Neuronal stem cell (in vitro differentiated cells): ENCODE results near the gene ADCK2.

Experiments used
- DNase-seq: peaks from one replicate; pipeline ENCODE4 v3.0.0-alpha.2; 2013; ENCODE audit warnings: low spot score
- H2AFZ ChIP-seq: one replicate; pipeline ENCODE4 v1.6.1; 2013; ENCODE audit warnings: mild to moderate bottlenecking, low read length, inconsistent platforms
- H2AK5ac ChIP-seq: 2 replicates; pipeline ENCODE4 v1.6.1; 2013; ENCODE audit warnings: low read depth, mild to moderate bottlenecking, inconsistent platforms, low read length, moderate library complexity, mixed read lengths
- H2BK120ac ChIP-seq: 2 replicates; pipeline ENCODE4 v1.6.1; 2013; ENCODE audit warnings: low read depth, mild to moderate bottlenecking, inconsistent platforms, low read length, moderate library complexity, mixed read lengths
- H2BK12ac ChIP-seq: one replicate; pipeline ENCODE4 v1.6.1; 2013; ENCODE audit warnings: low read length, inconsistent platforms
- H2BK15ac ChIP-seq: 2 replicates; pipeline ENCODE4 v1.6.1; 2013; ENCODE audit warnings: mild to moderate bottlenecking, low read length, inconsistent platforms, mixed read lengths
- H2BK5ac ChIP-seq: one replicate; pipeline ENCODE4 v1.6.1; 2013; ENCODE audit warnings: inconsistent platforms, mild to moderate bottlenecking, low read length, moderate library complexity
- H3K14ac ChIP-seq: one replicate; pipeline ENCODE4 v1.6.1; 2013; ENCODE audit warnings: low read length, inconsistent platforms
- H3K18ac ChIP-seq: 2 replicates; pipeline ENCODE4 v1.6.1; 2013; ENCODE audit warnings: low read length, inconsistent platforms
- H3K23ac ChIP-seq: 2 replicates; pipeline ENCODE4 v1.6.1; 2013; ENCODE audit warnings: low read depth, mild to moderate bottlenecking, mixed read lengths, low read length, inconsistent platforms; ENCODE audit not compliant: poor library complexity
- H3K27ac ChIP-seq: replicated peaks from 3 replicates; pipeline ENCODE4 v1.5.1; 2013; ENCODE audit warnings: low read length, inconsistent platforms
- H3K27me3 ChIP-seq, 3 experiments: 2 replicates each; pipeline ENCODE4 v1.6.1; 2013; ENCODE audit warnings: low read length in 3 of 3, mild to moderate bottlenecking in 2 of 3, inconsistent platforms in 1 of 3, low read depth in 1 of 3, mixed read lengths in 1 of 3, moderate library complexity in 1 of 3; ENCODE audit not compliant: control insufficient read depth in 3 of 3, insufficient read depth in 3 of 3
- H3K36me3 ChIP-seq, 2 donors: replicated peaks in 1 of 2; 2 replicates each; pipeline ENCODE4 v1.6.1; 2013; ENCODE audit warnings: low read length in 2 of 2; ENCODE audit not compliant: control insufficient read depth in 2 of 2, insufficient read depth in 2 of 2
- H3K4ac ChIP-seq: 2 replicates; pipeline ENCODE4 v1.6.1; 2013; ENCODE audit warnings: inconsistent platforms, mild to moderate bottlenecking, low read length, moderate library complexity
- H3K4me1 ChIP-seq, 2 donors: 1 replicate in 1 of 2; 2 replicates in 1 of 2; pipeline ENCODE4 v1.6.1; 2013; ENCODE audit warnings: low read length in 2 of 2, low read depth in 1 of 2; ENCODE audit not compliant: control insufficient read depth in 2 of 2, insufficient read depth in 1 of 2
- H3K4me2 ChIP-seq: one replicate; pipeline ENCODE4 v1.6.1; 2013; ENCODE audit warnings: mild to moderate bottlenecking, low read length, inconsistent platforms; ENCODE audit not compliant: insufficient read depth, poor library complexity, severe bottlenecking
- H3K4me3 ChIP-seq, 2 donors: 2 replicates each; pipeline ENCODE4 v1.5.1; 2013; ENCODE audit warnings: low read length in 2 of 2, mild to moderate bottlenecking in 2 of 2, inconsistent platforms in 1 of 2, moderate library complexity in 1 of 2
- H3K79me1 ChIP-seq: one replicate; pipeline ENCODE4 v1.6.1; 2013; ENCODE audit warnings: low read depth, mild to moderate bottlenecking, inconsistent platforms, low read length, moderate library complexity
- H3K9ac ChIP-seq: one replicate; pipeline ENCODE4 v1.6.1; 2013; ENCODE audit warnings: mild to moderate bottlenecking, low read depth, low read length, inconsistent platforms; ENCODE audit not compliant: poor library complexity
- H3K9me3 ChIP-seq, 2 donors: replicated peaks in 1 of 2; 2 replicates each; pipeline versions ENCODE3 to v1.6.1; 2013; ENCODE audit warnings: low read length in 2 of 2, mild to moderate bottlenecking in 2 of 2, inconsistent platforms in 1 of 2, low read depth in 1 of 2, mixed read lengths in 1 of 2, moderate library complexity in 1 of 2; ENCODE audit not compliant: control insufficient read depth in 2 of 2, insufficient read depth in 1 of 2
- H4K8ac ChIP-seq: one replicate; pipeline ENCODE4 v1.6.1; 2013; ENCODE audit warnings: low read depth, mild to moderate bottlenecking, inconsistent platforms, low read length, moderate library complexity
- H4K91ac ChIP-seq: one replicate; pipeline ENCODE4 v1.6.1; 2013; ENCODE audit warnings: low read length, low read depth, mild to moderate bottlenecking, inconsistent platforms; ENCODE audit not compliant: poor library complexity
- WGBS, 2 donors: extraction: QIAGEN DNeasy Blood & Tissue Kit; methylation state at CpG; one replicate each; pipeline ENCODE4 v1.1.7; 2013; ENCODE audit warnings: missing lambda C conversion rate in 2 of 2, mixed read lengths in 1 of 2; ENCODE audit not compliant: insufficient read length in 2 of 2, insufficient replicate concordance in 1 of 2; ENCODE audit errors: extremely low coverage in 2 of 2; 5-methylcytosine and 5-hydroxymethylcytosine counted together

The ADCK2 gene

GRCh38 chr7:140679186-140679585 is 6.4 kb downstream of the ADCK2 start:
- Histone ChIP-seq H3K4me3 (no peak overlapping the region), H3K23ac (no peak overlapping the region), H3K9me3 (no peaks in the 10 kb centered on the region), H3K27me3 (peaks cover 0 to under 1% (median 0%) of the 10 kb centered on the region in 3 experiments), H2AFZ (no peak overlapping the region), H3K27ac (no peak overlapping the region), H4K91ac (no peak overlapping the region), H3K4me1 (peaks cover 11 to 14% of the 10 kb centered on the region in 2 donors), H3K79me1 (no peaks in the 10 kb centered on the region), H3K36me3 (peaks cover 0 to 5% of the 10 kb centered on the region in 2 donors), H3K14ac (no peak overlapping the region), H2BK15ac (no peak overlapping the region), H3K4ac (no peak overlapping the region), H2BK12ac (no peak overlapping the region), H2AK5ac (no peak overlapping the region), H2BK120ac (no peak overlapping the region), H3K9ac (no peak overlapping the region), H2BK5ac (no peak overlapping the region), H3K18ac (no peak overlapping the region), H3K4me2 (no peak overlapping the region), H4K8ac (no peak overlapping the region)
- no CpG with 5 or more reads among the region's 9 CpGs for WGBS, 2 donors
- no peak for DNase-seq

GRCh38 chr7:140680886-140681285 is 8.1 kb downstream of the ADCK2 start:
- H2BK15ac ChIP-seq, result no peak overlapping the region
- H3K79me1 ChIP-seq, result no peaks in the 10 kb centered on the region
- H4K91ac ChIP-seq, result no peak overlapping the region
- no peak overlapping the region for H3K4ac ChIP-seq
- no peak overlapping the region for H3K4me3 ChIP-seq
- H3K14ac ChIP-seq, result no peak overlapping the region
- H3K9ac ChIP-seq, result no peak overlapping the region
- no CpG with 5 or more reads among the region's 7 CpGs for WGBS, 2 donors
- H3K23ac ChIP-seq, result no peak overlapping the region
- H3K9me3 ChIP-seq, result no peaks in the 10 kb centered on the region
- H3K36me3 ChIP-seq, result peaks cover 0 to 7% of the 10 kb centered on the region in 2 donors
- H2BK5ac ChIP-seq, result no peak overlapping the region
- no peak overlapping the region for H2BK12ac ChIP-seq
- DNase-seq, result no peak
- no peak overlapping the region for H3K27ac ChIP-seq
- no peak overlapping the region for H2AFZ ChIP-seq
- H2BK120ac ChIP-seq, result no peak overlapping the region
- no peak overlapping the region for H3K18ac ChIP-seq
- H3K4me2 ChIP-seq, result no peak overlapping the region
- H4K8ac ChIP-seq, result no peak overlapping the region
- H3K27me3 ChIP-seq, result no peaks in the 10 kb centered on the region
- H2AK5ac ChIP-seq, result no peak overlapping the region
- peaks cover 11 to 12% of the 10 kb centered on the region in 2 donors for H3K4me1 ChIP-seq

- Histone ChIP-seq H3K79me1 (no peaks in the 10 kb centered on the region), H4K8ac (no peak overlapping the region), H2BK5ac (no peak overlapping the region), H3K14ac (no peak overlapping the region), H3K36me3 (peaks cover 0 to 4% of the 10 kb centered on the region in 2 donors), H3K27me3 (no peaks in the 10 kb centered on the region), H3K9me3 (no peaks in the 10 kb centered on the region), H2BK15ac (no peak overlapping the region), H3K9ac (no peak overlapping the region), H4K91ac (no peak overlapping the region), H3K4me1 (peaks cover 11 to 12% of the 10 kb centered on the region in 2 donors), H2BK12ac (no peak overlapping the region), H3K27ac (no peak overlapping the region), H3K23ac (no peak overlapping the region), H3K18ac (no peak overlapping the region), H3K4me2 (no peak overlapping the region), H2AK5ac (no peak overlapping the region), H2AFZ (no peak overlapping the region), H2BK120ac (no peak overlapping the region), H3K4me3 (no peak overlapping the region), H3K4ac (no peak overlapping the region)
- no peak for DNase-seq
- no CpG with 5 or more reads among the region's 3 CpGs for WGBS, 2 donors
These were observed 9.0 kb downstream of the ADCK2 start for GRCh38 chr7:140681766-140682165.

- no peaks in the 10 kb centered on the region for H3K79me1 ChIP-seq
- H2AK5ac ChIP-seq, result no peak overlapping the region
- DNase-seq, result no peak
- no peak overlapping the region for H3K23ac ChIP-seq
- H2BK15ac ChIP-seq, result no peak overlapping the region
- no peak overlapping the region for H3K14ac ChIP-seq
- no CpG with 5 or more reads among the region's 3 CpGs for WGBS, 2 donors
- H3K27me3 ChIP-seq, result no peaks in the 10 kb centered on the region
- H3K9ac ChIP-seq, result no peak overlapping the region
- no peak overlapping the region for H2BK120ac ChIP-seq
- peak overlapping the region; percentile 15 for H3K18ac ChIP-seq
- peaks cover 11 to 12% of the 10 kb centered on the region in 2 donors for H3K4me1 ChIP-seq
- peak overlapping the region; percentile 55 for H3K27ac ChIP-seq
- H4K8ac ChIP-seq, result peak overlapping the region; percentile 44
- H3K4ac ChIP-seq, result no peak overlapping the region
- H3K36me3 ChIP-seq, result peaks cover 0 to 4% of the 10 kb centered on the region in 2 donors
- no peak overlapping the region for H3K4me2 ChIP-seq
- H3K9me3 ChIP-seq, result no peaks in the 10 kb centered on the region
- no peak overlapping the region for H2BK5ac ChIP-seq
- peak overlapping the region; percentile 77 for H2AFZ ChIP-seq
- H2BK12ac ChIP-seq, result no peak overlapping the region
- H4K91ac ChIP-seq, result no peak overlapping the region
- H3K4me3 ChIP-seq, result no peak overlapping the region
These were observed 10.9 kb downstream of the ADCK2 start for GRCh38 chr7:140683657-140684056.
